GM12873 (cell line): ENCODE results near the gene GTF2F1.

Source experiments
- TF ChIP-seq, protein P1 (sequence below): IDR thresholded peaks from 2 replicates; pipeline ENCODE4 v1.5.1; 2012; ENCODE audit warnings: low read depth, mild to moderate bottlenecking, moderate library complexity, low read length, control low read depth; ENCODE audit not compliant: insufficient read depth; ENCODE audit errors: missing control alignments

Gene GTF2F1

DNA sequence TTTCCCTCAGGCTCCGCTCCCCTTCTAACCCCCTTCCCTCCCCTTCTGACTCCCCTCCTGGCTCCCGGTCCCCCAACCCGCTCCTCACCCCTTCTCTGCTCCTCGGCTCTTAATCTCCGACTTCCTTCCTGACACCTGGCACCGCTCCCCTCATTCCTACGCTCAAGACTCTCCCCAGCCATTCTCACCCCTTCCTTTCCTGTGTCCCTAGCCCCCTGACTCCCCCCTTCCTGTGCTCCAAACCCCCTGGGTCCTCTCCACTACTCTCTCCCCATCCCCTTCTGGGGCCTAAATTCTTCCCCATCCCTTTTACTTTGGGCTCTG lies 31.0 kb downstream of the GTF2F1 start:
- TF ChIP-seq, protein P1, sequence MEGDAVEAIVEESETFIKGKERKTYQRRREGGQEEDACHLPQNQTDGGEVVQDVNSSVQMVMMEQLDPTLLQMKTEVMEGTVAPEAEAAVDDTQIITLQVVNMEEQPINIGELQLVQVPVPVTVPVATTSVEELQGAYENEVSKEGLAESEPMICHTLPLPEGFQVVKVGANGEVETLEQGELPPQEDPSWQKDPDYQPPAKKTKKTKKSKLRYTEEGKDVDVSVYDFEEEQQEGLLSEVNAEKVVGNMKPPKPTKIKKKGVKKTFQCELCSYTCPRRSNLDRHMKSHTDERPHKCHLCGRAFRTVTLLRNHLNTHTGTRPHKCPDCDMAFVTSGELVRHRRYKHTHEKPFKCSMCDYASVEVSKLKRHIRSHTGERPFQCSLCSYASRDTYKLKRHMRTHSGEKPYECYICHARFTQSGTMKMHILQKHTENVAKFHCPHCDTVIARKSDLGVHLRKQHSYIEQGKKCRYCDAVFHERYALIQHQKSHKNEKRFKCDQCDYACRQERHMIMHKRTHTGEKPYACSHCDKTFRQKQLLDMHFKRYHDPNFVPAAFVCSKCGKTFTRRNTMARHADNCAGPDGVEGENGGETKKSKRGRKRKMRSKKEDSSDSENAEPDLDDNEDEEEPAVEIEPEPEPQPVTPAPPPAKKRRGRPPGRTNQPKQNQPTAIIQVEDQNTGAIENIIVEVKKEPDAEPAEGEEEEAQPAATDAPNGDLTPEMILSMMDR = no peak

DNA sequence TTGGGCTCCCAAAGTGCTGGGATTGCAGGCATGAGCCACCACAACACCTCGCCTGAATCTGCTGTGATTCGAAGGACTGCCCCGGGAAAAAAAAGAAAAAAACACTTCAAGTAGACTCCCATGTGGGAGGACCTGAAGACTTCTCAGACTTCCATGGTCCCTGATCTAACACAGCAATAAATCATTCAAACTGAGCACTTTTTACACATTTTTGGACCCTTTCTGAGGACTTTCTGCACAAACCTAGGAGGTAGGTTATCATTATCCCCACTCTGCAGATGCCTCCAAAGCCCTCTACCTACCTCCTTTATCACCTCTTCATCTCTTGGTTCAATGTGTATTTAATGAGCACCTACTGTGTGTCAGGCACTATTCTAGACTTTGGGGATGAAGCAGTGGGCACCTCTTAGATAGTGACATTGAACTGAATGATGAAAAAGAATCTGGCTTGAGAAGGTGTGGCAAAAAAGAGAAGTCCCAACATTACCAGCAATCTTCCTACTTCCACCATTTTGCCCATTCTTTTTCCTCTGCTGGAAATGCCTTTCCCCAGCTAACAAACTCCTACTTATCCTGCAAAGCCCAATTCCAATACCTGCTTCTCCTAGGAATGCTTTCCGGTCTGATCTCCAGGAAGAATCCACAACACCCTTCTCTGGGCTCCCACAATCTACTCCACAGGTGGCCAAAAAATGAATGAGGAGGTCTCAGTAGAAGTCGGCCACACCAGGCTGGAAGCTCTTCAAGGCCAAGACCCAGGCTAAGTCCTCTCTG lies 33.2 kb downstream of the GTF2F1 start:
- TF ChIP-seq, protein P1 = no peak

DNA sequence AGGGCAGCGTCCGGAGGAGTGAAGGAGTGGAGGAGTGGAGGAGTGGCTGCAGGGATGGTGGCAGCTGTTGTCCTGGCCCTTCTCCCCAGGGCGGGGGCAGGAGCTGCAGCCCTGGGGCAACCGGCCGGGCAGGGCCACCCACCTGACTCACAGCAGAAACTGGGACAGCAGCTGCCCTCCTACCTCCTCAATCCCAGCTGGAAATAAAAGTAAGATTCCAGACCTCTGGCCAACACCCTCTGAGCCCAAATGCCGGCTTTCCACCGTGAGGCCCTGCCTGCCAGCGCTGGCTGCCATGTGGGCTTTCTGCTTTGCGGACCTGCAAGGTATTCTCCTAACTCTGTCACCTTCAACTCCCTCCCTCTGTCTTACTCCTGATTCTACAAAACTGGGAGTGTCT lies 35.0 kb downstream of the GTF2F1 start:
- TF ChIP-seq, protein P1 = no peak

DNA sequence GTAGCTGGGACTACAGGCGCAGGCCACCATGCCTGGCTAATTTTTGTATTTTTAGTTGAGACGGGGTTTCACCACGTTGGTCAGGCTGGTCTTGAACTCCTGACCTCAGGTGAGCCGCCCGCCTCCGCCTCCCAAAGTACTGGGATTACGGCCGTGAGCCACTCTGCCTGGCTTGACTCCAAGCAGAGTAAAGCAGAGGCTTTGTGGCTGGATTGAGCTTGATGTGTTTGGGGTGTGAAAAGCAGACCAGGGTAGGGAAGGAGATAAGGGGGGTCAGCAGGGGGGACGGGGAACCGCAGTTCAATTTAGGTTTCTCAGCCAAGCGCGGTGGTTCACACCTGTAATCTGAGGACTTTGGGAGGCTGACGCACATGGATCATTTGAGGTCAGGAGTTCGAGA lies 35.8 kb downstream of the GTF2F1 start:
- TF ChIP-seq, protein P1 = no peak

DNA sequence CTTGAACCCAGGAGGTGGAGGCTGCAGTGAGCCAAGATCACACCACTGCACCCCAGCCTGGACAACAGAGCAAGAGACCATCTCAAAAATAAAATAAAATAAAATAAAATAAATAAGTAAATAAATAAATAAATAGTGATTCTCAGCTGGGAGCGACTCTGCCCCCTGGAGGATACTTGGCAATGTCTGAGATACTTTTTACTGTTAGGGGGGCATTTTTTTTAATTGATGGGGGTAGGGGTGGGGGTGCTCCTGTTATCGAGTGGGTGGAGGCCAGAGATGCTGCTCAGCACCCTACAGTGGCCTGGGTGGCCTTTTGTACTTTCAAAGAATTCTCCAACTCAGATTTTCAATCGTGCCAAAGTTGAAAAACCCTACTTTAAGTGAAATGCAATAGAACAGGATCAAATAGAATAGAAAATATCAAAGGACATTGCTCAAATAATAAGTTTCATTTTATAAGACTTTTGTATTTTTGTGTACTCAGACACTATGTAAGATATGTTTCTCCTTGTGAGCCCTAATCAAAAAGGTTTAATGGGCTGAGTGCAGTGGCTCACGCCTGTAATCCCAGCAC lies 38.8 kb downstream of the GTF2F1 start:
- TF ChIP-seq, protein P1 = peak; percentile 8

DNA sequence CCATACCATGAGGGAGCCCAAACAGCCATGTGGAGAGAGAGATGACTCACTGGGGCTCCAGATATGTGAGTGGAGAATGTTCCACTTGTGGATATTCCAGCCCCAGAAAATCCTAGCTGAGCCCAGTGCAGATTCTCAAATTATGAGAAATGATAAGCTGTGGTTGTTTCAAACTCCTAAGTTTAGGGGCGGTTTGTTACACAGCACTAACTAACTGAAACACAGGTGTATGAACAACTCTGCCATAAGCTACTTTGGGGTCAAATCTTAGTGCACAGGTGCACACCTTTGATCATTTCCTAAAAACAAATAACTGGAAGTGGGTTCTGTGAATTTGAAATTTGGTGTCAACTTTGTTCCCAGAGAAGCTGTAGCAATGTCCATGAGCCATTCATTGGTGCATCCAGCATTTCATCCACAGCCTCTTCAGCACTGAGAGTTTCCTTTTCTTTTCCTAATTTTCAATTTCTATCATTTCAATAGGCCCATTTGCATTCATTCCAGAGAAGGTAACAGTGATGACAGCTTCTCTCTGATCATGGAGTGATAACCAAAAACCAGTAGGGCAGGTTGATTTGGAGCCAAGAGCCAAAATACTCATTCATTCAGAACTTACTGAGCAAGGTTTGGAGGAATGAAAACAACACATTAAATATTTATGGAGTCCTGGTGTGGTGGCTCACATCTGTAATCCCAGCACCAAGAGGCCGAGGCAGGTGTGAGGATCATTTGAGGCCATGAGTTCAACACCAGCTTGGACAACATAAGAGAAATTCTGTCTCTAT lies 40.4 kb downstream of the GTF2F1 start:
- TF ChIP-seq, protein P1 = no peak

DNA sequence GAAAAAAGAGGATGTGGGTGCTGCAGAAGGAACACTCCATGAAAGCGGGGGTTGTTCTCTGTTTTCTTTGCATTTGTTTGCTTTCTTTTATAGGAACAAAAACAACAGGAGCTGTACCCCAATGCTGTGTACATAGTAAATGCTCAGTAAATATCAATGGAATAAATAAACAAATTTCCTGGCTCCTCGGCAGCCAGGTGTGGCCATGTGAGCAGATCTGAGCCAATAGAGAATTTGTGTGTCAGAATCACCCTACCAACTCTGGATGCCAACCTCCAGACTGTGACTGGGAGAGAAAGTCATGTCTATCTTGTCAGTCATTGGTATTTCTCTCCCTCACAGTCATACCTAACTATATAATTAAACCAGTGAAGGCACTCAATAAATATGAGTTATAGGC lies 42.3 kb downstream of the GTF2F1 start:
- TF ChIP-seq, protein P1 = no peak
